C1 segment of cervical spinal cord (tissue), 14 donors: ENCODE measurements around the gene SLC6A11.

Experiments used
- DNase-seq, 14 donors: peaks; one replicate each; lab custom pipeline; 2025; lab: John Stamatoyannopoulos, UW

SLC6A11 gene

GRCh38 chr3:10788451-10788850 lies 27.6 kb upstream of the SLC6A11 start:
- DNase-seq = no peak

GRCh38 chr3:10790713-10791112 lies 25.3 kb upstream of the SLC6A11 start:
- DNase-seq = no peak

DNA sequence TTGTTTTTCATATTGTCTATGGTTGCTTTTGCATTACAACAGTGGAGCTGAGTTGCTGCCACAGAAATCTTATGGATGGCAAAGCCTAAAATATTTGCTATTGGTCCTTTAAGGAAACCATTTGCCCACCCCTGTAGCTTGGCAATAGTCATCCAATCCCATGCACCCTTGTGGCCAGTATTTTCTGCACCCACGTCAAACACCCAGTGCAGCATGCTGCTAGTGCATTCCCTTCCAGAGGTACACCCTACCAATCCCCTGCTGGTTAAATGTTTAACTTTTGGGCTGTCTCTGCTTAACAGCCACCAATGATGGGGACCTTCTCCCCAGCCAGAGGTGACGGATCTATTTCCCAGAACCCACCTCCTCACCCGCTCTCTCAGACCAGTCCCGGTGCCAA lies 23.8 kb upstream of the SLC6A11 start:
- no peak for DNase-seq

DNA sequence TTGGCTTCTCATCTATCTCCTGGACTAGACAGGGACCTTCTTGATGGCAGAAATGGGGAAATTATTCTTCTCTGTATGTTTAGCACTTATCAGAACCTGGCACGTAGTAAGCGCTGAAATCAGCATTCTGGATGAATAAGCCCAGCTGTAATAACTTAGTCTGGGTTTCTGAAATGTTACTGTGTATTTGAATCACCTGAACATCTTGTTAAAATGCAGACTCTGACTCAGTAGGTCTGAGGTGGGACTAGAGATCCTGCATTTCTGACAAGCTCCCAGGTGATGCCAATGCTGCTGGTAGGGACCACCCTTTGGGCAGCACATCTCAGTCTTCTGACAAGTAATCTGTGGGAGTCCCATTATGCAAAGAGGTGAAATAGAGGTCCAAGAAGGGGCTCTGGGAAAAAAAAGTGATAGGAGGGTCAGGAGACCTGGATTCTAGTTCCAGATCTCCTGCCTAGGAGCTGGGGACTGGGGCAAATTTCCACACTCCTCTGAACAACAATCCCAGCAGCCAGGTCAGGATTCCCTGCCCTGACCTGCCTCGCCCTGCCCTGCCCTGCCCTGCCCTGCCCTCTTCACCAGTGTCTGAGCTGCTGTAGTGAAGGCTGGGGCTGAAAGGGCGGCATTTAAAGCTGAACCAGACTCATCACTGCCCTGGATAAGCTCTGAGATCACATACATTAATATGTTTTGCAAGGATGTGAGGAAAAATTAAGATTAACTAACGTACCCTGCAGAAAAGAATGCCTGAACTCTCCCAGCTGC lies 17.2 kb upstream of the SLC6A11 start:
- no peak for DNase-seq

- no peak for DNase-seq
Observed at GRCh38 chr3:10804183-10804648, 11.8 kb upstream of the SLC6A11 start.

DNA sequence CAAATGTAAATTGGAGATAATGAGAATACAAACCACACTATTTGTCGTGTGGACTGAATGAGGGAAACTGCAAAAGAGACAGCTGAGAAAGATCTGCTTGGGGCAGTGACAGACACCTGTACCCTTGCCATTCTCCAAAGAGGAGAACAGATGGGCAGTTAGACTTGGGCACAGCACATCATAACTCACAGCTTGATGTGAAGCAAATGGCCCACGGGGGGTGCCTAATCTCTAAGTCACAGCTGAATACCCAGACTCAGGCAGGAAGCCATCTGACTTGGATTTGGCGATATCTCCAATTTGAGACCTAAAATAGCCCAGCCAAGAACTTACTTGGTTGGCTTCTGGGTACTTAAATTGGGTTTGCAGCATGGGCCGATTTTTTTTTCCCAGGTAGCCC lies 10.0 kb upstream of the SLC6A11 start:
- DNase-seq = peak in 1 of 14 donors; percentile 80

DNA sequence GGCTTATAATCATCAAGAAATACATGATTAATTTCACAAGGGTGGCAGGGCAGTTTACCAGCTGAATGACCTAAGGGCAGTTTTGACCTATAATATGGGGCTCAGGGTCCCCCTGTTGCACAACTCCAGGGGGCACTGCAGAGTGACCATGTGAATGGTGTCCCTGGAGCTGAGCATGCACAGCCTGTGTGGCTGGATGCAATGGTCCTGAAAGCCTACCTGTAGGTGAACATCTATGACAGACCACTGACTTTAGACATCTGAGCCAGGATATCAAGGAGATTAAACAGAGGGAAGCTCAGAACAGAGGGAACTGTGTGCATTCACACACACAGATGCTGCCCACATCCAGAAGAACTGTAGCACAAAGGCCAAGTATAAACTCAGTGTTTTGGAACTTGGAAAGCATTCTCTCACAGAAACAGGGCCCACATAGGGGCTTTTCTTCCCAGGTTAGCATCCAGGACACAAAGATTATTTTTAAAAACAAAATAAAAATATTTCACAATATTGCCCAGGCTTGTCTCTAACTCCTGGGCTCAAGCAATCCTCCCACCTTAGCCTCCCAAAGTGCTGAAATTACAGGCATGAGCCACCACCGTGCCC lies 7.8 kb upstream of the SLC6A11 start:
- no peak for DNase-seq

- no peak for DNase-seq
Observed at GRCh38 chr3:10808974-10809373, 7.1 kb upstream of the SLC6A11 start.

DNA sequence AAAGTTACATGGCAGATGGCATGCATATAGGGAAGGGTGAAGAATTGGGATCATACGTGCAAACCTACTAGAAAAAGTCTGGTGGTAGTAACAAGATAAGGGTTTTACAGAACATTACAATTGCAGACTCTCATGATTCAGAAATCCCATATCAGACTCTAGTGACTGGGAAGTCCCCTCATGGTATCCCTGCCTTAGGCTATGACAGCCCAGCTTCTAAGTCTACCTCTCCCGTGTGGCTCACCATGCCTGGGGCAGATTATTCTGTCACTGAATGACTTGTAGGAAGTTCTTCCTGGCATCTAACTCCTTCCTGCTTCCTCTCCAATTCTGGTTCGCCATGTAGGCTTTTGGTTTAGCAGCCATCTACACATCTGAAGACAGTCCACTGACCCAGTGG lies 5.7 kb upstream of the SLC6A11 start:
- DNase-seq = no peak

GRCh38 chr3:10813425-10813824 lies 2.6 kb upstream of the SLC6A11 start:
- no peak for DNase-seq

DNA sequence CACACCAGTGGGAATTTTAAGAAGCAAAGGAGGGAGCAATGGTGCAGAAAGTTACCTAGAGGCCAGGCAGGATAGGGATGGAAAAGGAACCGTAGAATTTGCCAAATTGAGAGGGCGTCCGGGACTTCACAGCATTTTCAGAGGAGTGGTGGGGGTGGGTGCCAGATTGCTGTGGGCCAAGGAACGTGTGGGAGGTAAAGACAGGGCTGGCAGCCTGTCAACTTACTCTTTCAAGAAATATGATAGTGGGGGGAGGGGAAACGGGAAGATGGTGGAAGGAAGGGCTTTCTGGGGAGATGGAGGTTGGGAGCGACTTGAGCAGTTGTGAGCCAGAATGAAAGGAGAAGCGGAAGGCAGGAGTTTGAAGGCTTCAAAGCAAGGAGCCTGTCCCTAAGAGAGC lies 1.4 kb upstream of the SLC6A11 start:
- DNase-seq = no peak

DNA sequence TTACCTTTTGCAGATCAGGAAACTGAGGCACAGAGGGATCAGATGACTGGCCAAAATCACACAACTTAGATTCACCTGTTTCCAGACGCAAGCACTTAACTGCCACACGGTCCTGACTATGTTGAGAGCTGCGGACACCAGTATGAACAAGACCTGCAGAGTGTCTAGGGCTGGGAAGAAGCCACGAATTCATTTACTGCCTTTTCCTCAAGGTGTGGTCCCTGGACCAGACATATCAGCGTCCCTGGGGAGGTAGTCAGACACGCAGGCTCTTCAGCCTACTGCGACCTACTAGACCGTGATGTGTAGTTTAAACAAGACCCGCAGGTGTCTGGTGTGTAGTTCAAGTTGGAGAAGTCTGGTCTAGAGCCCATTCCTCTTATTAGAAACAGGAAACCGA lies 541 bp upstream of the SLC6A11 start:
- DNase-seq = no peak

GRCh38 chr3:10816863-10817253 lies 830 bp downstream of the SLC6A11 start:
- no peak for DNase-seq

DNA sequence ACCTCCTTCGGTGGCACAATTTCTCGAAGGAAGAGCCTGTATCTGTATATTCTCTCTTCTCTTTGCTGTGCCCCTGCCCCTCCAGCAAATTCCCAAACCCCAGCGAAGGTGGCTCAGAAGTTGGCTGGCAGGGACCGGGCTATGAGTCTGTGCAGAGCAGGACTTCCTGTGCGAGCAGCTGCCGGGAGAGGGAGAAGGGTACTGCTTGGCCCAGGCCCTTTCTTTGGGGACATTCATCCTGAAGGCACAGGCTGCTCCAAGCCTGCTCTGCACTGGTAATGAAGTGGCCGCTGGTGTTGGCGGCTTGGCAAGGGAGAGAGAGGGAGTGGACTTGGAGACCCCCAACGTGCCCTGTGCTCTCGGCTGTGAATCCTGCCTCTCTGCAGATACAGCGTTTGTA lies 1.5 kb downstream of the SLC6A11 start:
- peak in 7 of 14 donors; percentile 4 to 53 (median 26) for DNase-seq

- DNase-seq = no peak
Observed at GRCh38 chr3:10822055-10822454, 6.0 kb downstream of the SLC6A11 start.

DNA sequence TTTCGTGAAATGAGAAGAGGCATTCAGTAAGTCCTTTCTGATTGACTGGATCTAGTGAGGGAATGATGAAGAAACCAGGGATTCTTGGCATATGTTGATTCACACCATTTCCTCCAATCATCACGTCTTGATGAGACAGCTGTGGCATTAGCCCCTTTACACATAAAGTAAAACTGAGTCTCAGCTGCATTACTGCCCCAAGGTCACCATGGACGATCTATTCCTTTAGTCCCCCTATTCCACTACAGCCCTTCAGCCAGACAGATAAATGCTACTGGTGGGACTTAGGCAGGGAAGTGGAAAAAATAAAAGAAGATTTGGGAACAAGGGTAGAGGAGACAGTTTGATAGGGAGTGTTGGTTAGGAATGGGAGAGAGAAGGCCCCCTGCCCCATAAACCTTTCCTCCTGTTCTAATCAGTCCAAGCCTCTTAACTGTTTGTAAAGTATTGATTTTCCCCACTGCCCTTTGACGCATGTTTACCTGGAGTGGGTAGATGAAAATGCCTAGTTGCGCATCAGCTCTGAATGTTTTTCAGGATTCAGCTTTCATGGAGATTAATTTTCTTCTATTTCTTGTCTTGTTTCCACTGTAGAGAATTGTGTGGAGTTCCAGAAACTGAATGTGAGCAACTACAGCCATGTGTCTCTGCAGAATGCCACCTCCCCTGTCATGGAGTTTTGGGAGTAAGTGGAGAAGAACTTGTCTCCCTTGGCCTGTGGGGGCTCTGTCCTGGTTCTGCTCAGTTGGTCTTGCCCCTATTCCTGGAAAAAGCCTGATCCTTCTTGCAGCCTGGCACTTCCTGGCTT lies 6.9 kb downstream of the SLC6A11 start:
- DNase-seq = no peak

DNA sequence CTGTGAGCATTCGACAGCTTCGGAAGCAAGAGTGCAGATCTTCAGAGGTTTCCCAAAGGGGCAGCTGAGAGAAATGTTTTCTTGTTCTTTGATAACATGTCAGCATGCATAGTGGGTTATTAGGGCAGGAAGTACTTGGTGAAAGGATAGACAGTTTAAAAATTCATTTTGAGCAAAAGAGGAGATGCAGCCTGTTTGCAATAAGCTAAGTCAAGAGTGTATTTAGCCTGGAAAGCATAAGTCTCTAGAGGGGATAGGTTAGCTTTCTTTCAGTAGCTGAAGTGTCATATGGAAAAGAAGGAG lies 7.4 kb downstream of the SLC6A11 start:
- DNase-seq = no peak

- no peak for DNase-seq
Observed at GRCh38 chr3:10824468-10824867, 8.4 kb downstream of the SLC6A11 start.

DNA sequence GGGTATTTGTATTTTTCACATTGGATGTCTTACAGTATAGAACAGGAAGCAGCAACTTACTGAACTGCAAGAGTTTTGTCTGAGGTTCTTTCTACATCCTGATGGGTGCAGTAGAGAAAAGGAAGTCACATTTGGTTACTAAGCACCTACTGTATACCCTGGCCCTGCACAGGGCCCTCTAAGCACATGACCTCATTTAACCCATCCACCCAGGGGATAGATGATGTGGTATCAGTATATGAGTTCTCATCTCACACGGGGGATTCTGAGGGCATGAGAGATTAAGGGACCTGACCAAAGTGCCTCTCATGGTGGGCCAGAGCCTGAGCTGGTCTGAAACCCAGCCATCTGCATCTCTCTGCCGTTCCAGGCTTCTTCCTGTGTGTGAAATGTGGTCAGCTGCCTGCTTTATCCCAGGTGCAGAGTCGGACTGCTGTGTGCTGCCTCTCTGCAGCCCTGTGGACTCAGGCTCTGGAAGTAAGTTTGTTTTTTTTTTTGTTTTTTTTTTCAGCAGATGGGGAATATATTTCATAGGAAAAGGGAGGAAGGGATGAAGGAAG lies 17.9 kb downstream of the SLC6A11 start:
- no peak for DNase-seq

GRCh38 chr3:10834951-10835350 lies 18.9 kb downstream of the SLC6A11 start:
- DNase-seq = no peak

DNA sequence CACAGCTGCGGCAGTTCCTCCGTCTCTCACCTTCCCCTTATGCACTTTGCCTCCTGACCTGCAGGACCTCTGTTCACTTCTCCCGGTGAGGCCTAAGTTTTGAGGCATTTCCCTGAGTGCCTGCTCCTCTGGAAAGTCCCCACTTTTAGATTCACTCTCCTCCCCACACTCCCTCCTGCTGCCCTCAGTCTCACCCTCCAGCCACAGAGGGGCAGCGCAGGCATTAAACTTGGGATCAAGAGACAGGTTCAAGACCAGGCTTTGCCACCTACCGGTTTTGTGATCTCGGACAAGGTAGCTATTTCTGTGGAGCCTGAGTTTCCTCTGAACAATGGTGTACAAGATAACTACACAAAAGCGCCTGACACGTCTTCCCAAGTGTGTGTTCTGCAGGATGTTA lies 19.4 kb downstream of the SLC6A11 start:
- DNase-seq = no peak

GRCh38 chr3:10836676-10837075 lies 20.6 kb downstream of the SLC6A11 start:
- no peak for DNase-seq
